OCI-LY7 (cell line): Measurements from ENCODE around the gene APIP. TPM values are rescaled to one million over a fixed set of nuclear protein-coding genes. Genes with fewer than 3 reads are reported as not detected.

Experiments used
- BruUV-seq: library from RNA; stranded (reverse); fragments of 400-500 nt; replicated peaks from 2 replicates; lab custom pipeline; 2021; lab: Mats Ljungman, UMichigan
- CTCF ChIA-PET: fragments of 300-600 bp; sonication (Branson Sonifier 250); formaldehyde crosslinking; loops from one replicate; lab custom pipeline; 2022; ENCODE audit warnings: antibody characterized with exemption; ENCODE audit not compliant: unreplicated experiment; lab: Charles Lee
- POLR2A ChIA-PET: fragments of 300-600 bp; sonication (Branson Sonifier 250); formaldehyde crosslinking; loops from one replicate; lab custom pipeline; 2022; ENCODE audit warnings: antibody characterized with exemption; lab: Charles Lee
- DNase-seq: peaks from one replicate; pipeline ENCODE4 v3.0.0-alpha.2; 2015; ENCODE audit warnings: low spot score
- H2AFZ ChIP-seq: fragments of 200-600 bp; sonication (generic), shearing (Covaris generic); 2 replicates; pipeline ENCODE4 v1.6.1; 2014; ENCODE audit warnings: mild to moderate bottlenecking, antibody characterized with exemption, low read length, moderate library complexity
- H3K27ac ChIP-seq: fragments of 200-600 bp; sonication (generic); 2 replicates; pipeline ENCODE4 v1.5.1; 2014; ENCODE audit warnings: mixed run types, low read depth, mild to moderate bottlenecking, moderate library complexity, low read length, inconsistent platforms; ENCODE audit not compliant: poor library complexity, severe bottlenecking
- H3K36me3 ChIP-seq: fragments of 200-600 bp; sonication (generic); 2 replicates; pipeline ENCODE4 v1.6.1; 2014; ENCODE audit warnings: mild to moderate bottlenecking, antibody characterized with exemption, low read length, moderate library complexity, mixed read lengths; ENCODE audit not compliant: insufficient read depth
- H3K4me1 ChIP-seq: fragments of 200-600 bp; sonication (generic); 2 replicates; pipeline ENCODE4 v1.5.1; 2014; ENCODE audit warnings: mild to moderate bottlenecking, low read length; ENCODE audit not compliant: insufficient read depth, poor library complexity, severe bottlenecking
- H3K4me2 ChIP-seq: fragments of 200-600 bp; sonication (generic); 2 replicates; pipeline ENCODE4 v1.6.1; 2014; ENCODE audit warnings: mild to moderate bottlenecking, low read length
- H3K4me3 ChIP-seq: fragments of 200-600 bp; sonication (generic); 2 replicates; pipeline ENCODE4 v1.5.1; 2014; ENCODE audit warnings: mild to moderate bottlenecking, low read depth, low read length; ENCODE audit not compliant: poor library complexity, severe bottlenecking
- H3K79me2 ChIP-seq: fragments of 200-600 bp; sonication (generic); 2 replicates; pipeline ENCODE4 v1.6.1; 2016; ENCODE audit warnings: low read depth, mild to moderate bottlenecking, low read length, moderate library complexity, mixed read lengths; ENCODE audit not compliant: insufficient read depth
- H3K9me2 ChIP-seq: fragments of 200-600 bp; sonication (generic); 2 replicates; pipeline ENCODE4 v1.6.1; 2016; ENCODE audit warnings: mild to moderate bottlenecking, low read length, mixed read lengths; ENCODE audit not compliant: insufficient read depth
- H3K9me3 ChIP-seq: fragments of 200-600 bp; sonication (generic); 2 replicates; pipeline ENCODE4 v1.6.1; 2014; ENCODE audit warnings: mild to moderate bottlenecking, mixed run types, low read length, mixed read lengths
- H4K20me1 ChIP-seq: fragments of 200-600 bp; sonication (generic); 2 replicates; pipeline ENCODE4 v1.6.1; 2014; ENCODE audit warnings: mild to moderate bottlenecking, antibody characterized with exemption, low read length, moderate library complexity, mixed read lengths; ENCODE audit not compliant: insufficient read depth
- EZH2phosphoT487 ChIP-seq: fragments of 200-600 bp; sonication (generic); IDR thresholded peaks from 2 replicates; pipeline ENCODE4 v1.6.1; 2018; ENCODE audit warnings: low read depth, borderline replicate concordance, mild to moderate bottlenecking, mixed run types, antibody characterized with exemption, low read length, moderate library complexity, mixed read lengths
- intact Hi-C: fragments of 100-400 bp; cut with micrococcal nuclease; formaldehyde crosslinking; loops from one replicate; pipeline ENCODE4 v1.10.0; 2022; ENCODE audit not compliant: unreplicated experiment
- total RNA-seq, 2 experiments: library from RNA; depleted of rRNA in 1 of 2; stranded (reverse); fragments of >200 nt in 1 of 2; shearing (Covaris generic) in 1 of 2; gene quantifications; 2 replicates each; pipeline ENCODE4 v1.2.3, GENCODE V29; 2014 to 2022
- TF ChIP-seq, protein P1 (sequence below): fragments of 200-600 bp; sonication (generic); conservative IDR thresholded peaks from 2 replicates; pipeline ENCODE4 v1.5.1; 2014; ENCODE audit warnings: mild to moderate bottlenecking, antibody characterized with exemption, low read length, moderate library complexity, mixed read lengths

APIP gene
- total RNA-seq, 2 experiments from 2014 or later, result 40.7 to 66.2 TPM

DNA sequence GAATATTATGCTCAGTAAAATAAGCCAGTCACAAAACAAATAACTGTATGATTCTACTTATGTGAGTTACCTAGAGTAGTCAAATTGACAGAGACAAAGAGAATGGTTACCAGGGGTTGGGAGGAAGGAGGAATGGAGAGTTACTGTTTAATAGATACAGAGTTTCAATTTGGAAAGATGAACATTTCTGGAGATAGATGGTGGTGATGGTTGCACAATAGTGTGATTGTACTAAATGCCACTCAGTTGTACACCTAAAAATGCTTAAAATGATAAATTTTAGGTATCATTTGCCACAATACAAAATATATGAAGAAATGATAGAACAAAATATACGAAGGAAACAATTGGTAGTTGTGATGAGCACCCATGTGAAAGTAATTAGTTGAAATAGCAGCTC lies 43.6 kb upstream of the APIP start:
- Histone ChIP-seq H3K4me3 (no peak overlapping the region), H3K9me3 (no peaks in the 10 kb centered on the region), H3K36me3 (no peaks in the 10 kb centered on the region; the same call in none of the 2 replicates), H4K20me1 (no peaks in the 10 kb centered on the region), H3K4me1 (peaks cover 9% of the 10 kb centered on the region), H2AFZ (no peak overlapping the region), H3K27ac (no peak overlapping the region), H3K79me2 (no peaks in the 10 kb centered on the region), H3K4me2 (no peak overlapping the region), H3K9me2 (no peaks in the 10 kb centered on the region)
- no TSS peak for BruUV-seq
- DNase-seq, result no peak
- intact Hi-C loops, result no loop called here
- ChIA-PET POLR2A (interaction anchor here (0.6 to 1.3 kb wide), 3 partner anchors 11 to 224 kb away, joined by 3 read pairs; no protein-coding TSS in a partner anchor), CTCF (no interaction called here)
- TF ChIP-seq, protein P1, sequence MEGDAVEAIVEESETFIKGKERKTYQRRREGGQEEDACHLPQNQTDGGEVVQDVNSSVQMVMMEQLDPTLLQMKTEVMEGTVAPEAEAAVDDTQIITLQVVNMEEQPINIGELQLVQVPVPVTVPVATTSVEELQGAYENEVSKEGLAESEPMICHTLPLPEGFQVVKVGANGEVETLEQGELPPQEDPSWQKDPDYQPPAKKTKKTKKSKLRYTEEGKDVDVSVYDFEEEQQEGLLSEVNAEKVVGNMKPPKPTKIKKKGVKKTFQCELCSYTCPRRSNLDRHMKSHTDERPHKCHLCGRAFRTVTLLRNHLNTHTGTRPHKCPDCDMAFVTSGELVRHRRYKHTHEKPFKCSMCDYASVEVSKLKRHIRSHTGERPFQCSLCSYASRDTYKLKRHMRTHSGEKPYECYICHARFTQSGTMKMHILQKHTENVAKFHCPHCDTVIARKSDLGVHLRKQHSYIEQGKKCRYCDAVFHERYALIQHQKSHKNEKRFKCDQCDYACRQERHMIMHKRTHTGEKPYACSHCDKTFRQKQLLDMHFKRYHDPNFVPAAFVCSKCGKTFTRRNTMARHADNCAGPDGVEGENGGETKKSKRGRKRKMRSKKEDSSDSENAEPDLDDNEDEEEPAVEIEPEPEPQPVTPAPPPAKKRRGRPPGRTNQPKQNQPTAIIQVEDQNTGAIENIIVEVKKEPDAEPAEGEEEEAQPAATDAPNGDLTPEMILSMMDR, result no peak
- TF ChIP-seq EZH2phosphoT487, result no peak

- Histone ChIP-seq H3K9me2 (no peaks in the 10 kb centered on the region), H3K4me2 (no peak overlapping the region), H3K27ac (no peak overlapping the region), H4K20me1 (no peaks in the 10 kb centered on the region), H3K79me2 (no peaks in the 10 kb centered on the region), H2AFZ (no peak overlapping the region), H3K4me3 (no peak overlapping the region), H3K4me1 (no peaks in the 10 kb centered on the region), H3K36me3 (no peaks in the 10 kb centered on the region; the same call in none of the 2 replicates), H3K9me3 (no peaks in the 10 kb centered on the region)
- POLR2A ChIA-PET, result no interaction called here
- DNase-seq, result no peak
- no peak for TF ChIP-seq EZH2phosphoT487
- TF ChIP-seq, protein P1, result no peak
- CTCF ChIA-PET, result no interaction called here
- no TSS peak for BruUV-seq
- intact Hi-C loops, result no loop called here
Observed at GRCh38 chr11:34957606-34958005, 41.4 kb upstream of the APIP start.

GRCh38 chr11:34957206-34957605 lies 41.0 kb upstream of the APIP start:
- H3K36me3 ChIP-seq, result no peaks in the 10 kb centered on the region; the same call in none of the 2 replicates
- no peaks in the 10 kb centered on the region for H4K20me1 ChIP-seq
- no peak overlapping the region for H2AFZ ChIP-seq
- BruUV-seq, result no TSS peak
- H3K4me3 ChIP-seq, result no peak overlapping the region
- no peak for TF ChIP-seq EZH2phosphoT487
- TF ChIP-seq, protein P1, result no peak
- no peak overlapping the region for H3K27ac ChIP-seq
- H3K4me2 ChIP-seq, result no peak overlapping the region
- H3K79me2 ChIP-seq, result no peaks in the 10 kb centered on the region
- H3K9me3 ChIP-seq, result no peaks in the 10 kb centered on the region
- POLR2A ChIA-PET, result interaction anchor here (0.5 kb wide), 1 partner anchor 20 kb away, joined by 3 read pairs; no protein-coding TSS in a partner anchor
- intact Hi-C loops, result no loop called here
- no peak for DNase-seq
- no peaks in the 10 kb centered on the region for H3K9me2 ChIP-seq
- no peaks in the 10 kb centered on the region for H3K4me1 ChIP-seq
- CTCF ChIA-PET, result no interaction called here
